Trophoblast cell (in vitro differentiated cells and primary cell): ENCODE data around the gene COL18A1.

ENCODE experiments used
- DNase-seq, 2 donors: peaks; one replicate each; pipeline ENCODE4 v3.0.0-alpha.2; 2016
- H2AFZ ChIP-seq: 2 replicates; pipeline ENCODE4 v1.6.1; 2013; ENCODE audit warnings: low read length, moderate library complexity, mild to moderate bottlenecking; ENCODE audit not compliant: insufficient read depth, poor library complexity
- H2AK5ac ChIP-seq: 2 replicates; pipeline ENCODE4 v1.6.1; 2013; ENCODE audit warnings: mild to moderate bottlenecking, low read length
- H2BK120ac ChIP-seq: 2 replicates; pipeline ENCODE4 v1.6.1; 2013; ENCODE audit warnings: low read length, mild to moderate bottlenecking, moderate library complexity; ENCODE audit not compliant: insufficient read depth, poor library complexity
- H2BK12ac ChIP-seq: 2 replicates; pipeline ENCODE4 v1.6.1; 2013; ENCODE audit warnings: mild to moderate bottlenecking, low read length, moderate library complexity
- H2BK5ac ChIP-seq: 2 replicates; pipeline ENCODE4 v1.6.1; 2013; ENCODE audit warnings: low read length, low read depth, moderate library complexity, mild to moderate bottlenecking; ENCODE audit not compliant: poor library complexity
- H3K14ac ChIP-seq: 2 replicates; pipeline ENCODE4 v1.6.1; 2013; ENCODE audit warnings: mild to moderate bottlenecking, low read length
- H3K18ac ChIP-seq: 2 replicates; pipeline ENCODE4 v1.6.1; 2013; ENCODE audit warnings: mild to moderate bottlenecking, low read length
- H3K23ac ChIP-seq: 2 replicates; pipeline ENCODE4 v1.6.1; 2013; ENCODE audit warnings: low read length
- H3K27ac ChIP-seq: 2 replicates; pipeline ENCODE4 v1.5.1; 2013; ENCODE audit warnings: low read depth, mild to moderate bottlenecking, inconsistent platforms, low read length, moderate library complexity
- H3K27me3 ChIP-seq: 2 replicates; pipeline ENCODE4 v1.6.1; 2013; ENCODE audit warnings: inconsistent platforms, mild to moderate bottlenecking, low read length, moderate library complexity; ENCODE audit not compliant: insufficient read depth
- H3K36me3 ChIP-seq, 2 experiments: 1 replicate in 1 of 2; 2 replicates in 1 of 2; pipeline ENCODE4 v1.6.1; 2013; ENCODE audit warnings: low read length in 2 of 2, mild to moderate bottlenecking in 2 of 2, moderate library complexity in 1 of 2; ENCODE audit not compliant: insufficient read depth in 2 of 2, control insufficient read depth in 1 of 2
- H3K4ac ChIP-seq: 2 replicates; pipeline ENCODE4 v1.6.1; 2013; ENCODE audit warnings: low read depth, mild to moderate bottlenecking, low read length, moderate library complexity
- H3K4me1 ChIP-seq, 2 experiments: 1 replicate in 1 of 2; 2 replicates in 1 of 2; pipeline ENCODE4 v1.6.1; 2013; ENCODE audit warnings: low read length in 2 of 2, mild to moderate bottlenecking in 2 of 2, moderate library complexity in 1 of 2; ENCODE audit not compliant: insufficient read depth in 2 of 2, control insufficient read depth in 1 of 2
- H3K4me2 ChIP-seq: 2 replicates; pipeline ENCODE4 v1.6.1; 2013; ENCODE audit warnings: inconsistent platforms, mild to moderate bottlenecking, low read length, moderate library complexity
- H3K4me3 ChIP-seq: 2 replicates; pipeline ENCODE4 v1.5.1; 2013; ENCODE audit warnings: mild to moderate bottlenecking, low read depth, low read length, inconsistent platforms
- H3K79me1 ChIP-seq: one replicate; pipeline ENCODE4 v1.6.1; 2013; ENCODE audit warnings: low read length
- H3K79me2 ChIP-seq: 2 replicates; pipeline ENCODE4 v1.6.1; 2013; ENCODE audit warnings: low read length, mild to moderate bottlenecking; ENCODE audit not compliant: control insufficient read depth, insufficient read depth, poor library complexity
- H3K9ac ChIP-seq: 2 replicates; pipeline ENCODE4 v1.6.1; 2013; ENCODE audit warnings: mild to moderate bottlenecking, low read length
- H3K9me3 ChIP-seq: 2 replicates; pipeline ENCODE4 v1.6.1; 2013; ENCODE audit warnings: low read depth, mild to moderate bottlenecking, control low read depth, inconsistent platforms, low read length; ENCODE audit not compliant: insufficient read depth
- H4K12ac ChIP-seq: 2 replicates; pipeline ENCODE4 v1.6.1; 2013; ENCODE audit warnings: low read depth, mild to moderate bottlenecking, low read length, moderate library complexity
- H4K8ac ChIP-seq: 2 replicates; pipeline ENCODE4 v1.6.1; 2013; ENCODE audit warnings: low read depth, mild to moderate bottlenecking, low read length, moderate library complexity
- H4K91ac ChIP-seq: one replicate; pipeline ENCODE4 v1.6.1; 2013; ENCODE audit warnings: low read depth, mild to moderate bottlenecking, low read length, moderate library complexity
- WGBS: extraction: QIAGEN DNeasy Blood & Tissue Kit; methylation state at CpG from one replicate; pipeline ENCODE4 v1.1.7; 2013; ENCODE audit warnings: missing lambda C conversion rate; ENCODE audit not compliant: insufficient read length, insufficient coverage; ENCODE audit errors: extremely low coverage; 5-methylcytosine and 5-hydroxymethylcytosine counted together

COL18A1 gene

GRCh38 chr21:45363921-45364467 lies 41.0 kb upstream of the COL18A1 start:
- Histone ChIP-seq H4K91ac (peak overlapping the region; percentile 95), H3K79me1 (peaks cover 71% of the 10 kb centered on the region), H3K79me2 (peaks cover 6% of the 10 kb centered on the region), H2BK12ac (peak overlapping the region; percentile 97), H4K12ac (peak overlapping the region; percentile 31), H3K27me3 (no peaks in the 10 kb centered on the region), H3K9me3 (no peaks in the 10 kb centered on the region), H3K4ac (peak overlapping the region; percentile 63), H3K4me1 (peaks cover 59 to 64% of the 10 kb centered on the region in 2 experiments), H2BK120ac (peak overlapping the region; percentile 79), H3K18ac (peak overlapping the region; percentile 58), H2AFZ (no peak overlapping the region), H2BK5ac (peak overlapping the region; percentile 93), H3K14ac (peak overlapping the region; percentile 71), H3K4me2 (no peak overlapping the region), H3K23ac (no peak overlapping the region), H3K9ac (no peak overlapping the region), H2AK5ac (peak overlapping the region; percentile 59), H3K27ac (peak overlapping the region; percentile 89), H3K36me3 (no peaks in the 10 kb centered on the region), H4K8ac (peak overlapping the region; percentile 61), H3K4me3 (no peak overlapping the region)
- no CpG with 5 or more reads among the region's 19 CpGs for WGBS
- DNase-seq = peak; percentile 19 to 45

GRCh38 chr21:45364468-45365185 lies 40.3 kb upstream of the COL18A1 start:
- Histone ChIP-seq H4K91ac (peak overlapping the region; percentile 95), H2BK12ac (peak overlapping the region; percentile 85), H3K27me3 (no peaks in the 10 kb centered on the region), H4K8ac (peak overlapping the region; percentile 61), H4K12ac (peak overlapping the region; percentile 31), H3K79me2 (peaks cover 6% of the 10 kb centered on the region), H2AFZ (peak overlapping the region; percentile 47), H3K79me1 (peaks cover 65% of the 10 kb centered on the region), H3K23ac (no peak overlapping the region), H3K4ac (peak overlapping the region; percentile 63), H3K4me3 (no peak overlapping the region), H3K4me2 (no peak overlapping the region), H3K27ac (peak overlapping the region; percentile 89), H2AK5ac (peak overlapping the region; percentile 59), H3K18ac (peak overlapping the region; percentile 43), H3K14ac (peak overlapping the region; percentile 71), H3K9ac (no peak overlapping the region), H3K36me3 (no peaks in the 10 kb centered on the region), H2BK5ac (peak overlapping the region; percentile 93), H3K9me3 (no peaks in the 10 kb centered on the region), H3K4me1 (peaks cover 55 to 57% of the 10 kb centered on the region in 2 experiments), H2BK120ac (peak overlapping the region; percentile 79)
- no peak for DNase-seq
- WGBS = no CpG with 5 or more reads among the region's 29 CpGs

- peaks cover 6% of the 10 kb centered on the region for H3K79me2 ChIP-seq
- H4K12ac ChIP-seq = no peak overlapping the region
- H2AK5ac ChIP-seq = peak overlapping the region; percentile 59
- peak overlapping the region; percentile 93 for H2BK5ac ChIP-seq
- H3K4me1 ChIP-seq = peaks cover 53 to 54% of the 10 kb centered on the region in 2 experiments
- no peaks in the 10 kb centered on the region for H3K9me3 ChIP-seq
- no CpG with 5 or more reads among the region's 25 CpGs for WGBS
- H4K8ac ChIP-seq = peak overlapping the region; percentile 61
- H3K23ac ChIP-seq = no peak overlapping the region
- peaks cover 63% of the 10 kb centered on the region for H3K79me1 ChIP-seq
- peak overlapping the region; percentile 79 for H2BK120ac ChIP-seq
- H3K36me3 ChIP-seq = no peaks in the 10 kb centered on the region
- no peak overlapping the region for H3K4me3 ChIP-seq
- H3K4me2 ChIP-seq = no peak overlapping the region
- H3K4ac ChIP-seq = peak overlapping the region; percentile 63
- H3K18ac ChIP-seq = peak overlapping the region; percentile 43
- peak overlapping the region; percentile 71 for H3K14ac ChIP-seq
- H3K27ac ChIP-seq = peak overlapping the region; percentile 89
- H2BK12ac ChIP-seq = peak overlapping the region; percentile 85
- H3K27me3 ChIP-seq = no peaks in the 10 kb centered on the region
- H4K91ac ChIP-seq = peak overlapping the region; percentile 95
- H2AFZ ChIP-seq = peak overlapping the region; percentile 12
- DNase-seq = no peak
- H3K9ac ChIP-seq = no peak overlapping the region
Measured at GRCh38 chr21:45365186-45365607, 39.8 kb upstream of the COL18A1 start.

DNA sequence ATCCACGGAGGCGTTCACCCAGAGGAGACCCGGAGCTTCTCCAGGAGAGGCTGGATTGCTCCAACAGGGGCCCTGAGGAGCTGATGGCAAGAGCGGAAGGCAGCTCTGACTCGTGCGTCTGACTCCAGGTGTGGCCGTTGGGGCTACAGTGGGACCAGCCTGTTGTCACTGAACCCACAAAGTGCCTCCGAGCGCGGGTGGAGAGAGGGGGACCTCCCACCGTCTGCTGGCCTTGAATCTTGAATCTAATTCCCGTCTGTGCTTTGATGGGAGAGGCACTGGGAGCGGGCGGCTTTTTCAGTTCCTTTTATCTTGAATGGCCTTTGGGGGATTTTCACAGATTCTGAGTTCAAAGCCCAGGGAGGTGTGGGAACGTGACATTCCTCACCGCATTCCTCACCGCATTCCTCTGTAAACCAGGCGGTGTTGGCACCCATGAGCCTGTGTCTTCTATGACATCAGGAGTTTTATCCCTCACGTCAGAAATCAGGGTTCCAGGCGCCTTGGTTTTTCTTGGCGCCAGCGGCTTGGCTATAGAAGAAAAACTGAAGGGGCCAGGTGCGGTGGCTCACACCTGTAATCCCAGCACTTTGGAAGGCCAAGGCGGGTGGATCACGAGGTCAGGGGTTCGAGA lies 39.2 kb upstream of the COL18A1 start:
- H3K4me1 ChIP-seq = peaks cover 53% of the 10 kb centered on the region in 2 experiments
- H3K4me2 ChIP-seq = no peak overlapping the region
- peak overlapping the region; percentile 63 for H3K4ac ChIP-seq
- DNase-seq = no peak
- peak overlapping the region; percentile 59 for H2AK5ac ChIP-seq
- H4K8ac ChIP-seq = peak overlapping the region; percentile 61
- H3K9me3 ChIP-seq = no peaks in the 10 kb centered on the region
- no peaks in the 10 kb centered on the region for H3K27me3 ChIP-seq
- no peaks in the 10 kb centered on the region for H3K36me3 ChIP-seq
- H3K79me2 ChIP-seq = peaks cover 6% of the 10 kb centered on the region
- H2BK120ac ChIP-seq = peak overlapping the region; percentile 79
- H2AFZ ChIP-seq = no peak overlapping the region
- H4K91ac ChIP-seq = peak overlapping the region; percentile 95
- peaks cover 63% of the 10 kb centered on the region for H3K79me1 ChIP-seq
- peak overlapping the region; percentile 93 for H2BK5ac ChIP-seq
- no peak overlapping the region for H3K23ac ChIP-seq
- H3K4me3 ChIP-seq = no peak overlapping the region
- no peak overlapping the region for H4K12ac ChIP-seq
- H2BK12ac ChIP-seq = peak overlapping the region; percentile 85
- peak overlapping the region; percentile 19 for H3K18ac ChIP-seq
- peak overlapping the region; percentile 71 for H3K14ac ChIP-seq
- H3K27ac ChIP-seq = peak overlapping the region; percentile 89
- H3K9ac ChIP-seq = no peak overlapping the region
- no CpG with 5 or more reads among the region's 26 CpGs for WGBS
